NCI-H82 (cell line): ENCODE measurements around the gene TRMO.

Source experiments
- DNase-seq: peaks from one replicate; lab custom pipeline; 2025; lab: John Stamatoyannopoulos, UW

The TRMO gene

DNA sequence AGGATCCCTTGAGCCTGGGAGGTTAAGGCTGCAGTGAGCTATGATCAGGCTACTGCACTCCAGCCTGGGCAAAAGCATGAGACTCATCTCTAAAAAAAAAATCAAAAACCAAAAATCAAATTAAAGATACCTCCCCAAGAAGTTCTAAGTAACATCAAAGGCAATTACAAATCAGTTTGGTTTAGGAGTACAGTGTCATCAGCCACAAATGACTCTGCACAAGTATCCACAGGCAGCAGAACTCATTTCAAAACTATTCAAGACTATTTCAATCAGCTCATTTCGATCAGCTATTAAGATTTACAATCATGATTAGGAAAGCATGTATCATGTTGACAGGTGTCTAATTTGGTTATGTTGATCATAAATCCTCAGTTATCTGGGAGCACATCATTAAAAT is 19.1 kb downstream of the TRMO start:
- no peak for DNase-seq

- DNase-seq = peak; percentile 57
Measured at GRCh38 chr9:97900738-97901565, 21.3 kb downstream of the TRMO start.

- DNase-seq = no peak
Measured at GRCh38 chr9:97900103-97900737, 22.1 kb downstream of the TRMO start.

GRCh38 chr9:97895695-97896332 is 26.5 kb downstream of the TRMO start:
- DNase-seq = peak; percentile 28

DNA sequence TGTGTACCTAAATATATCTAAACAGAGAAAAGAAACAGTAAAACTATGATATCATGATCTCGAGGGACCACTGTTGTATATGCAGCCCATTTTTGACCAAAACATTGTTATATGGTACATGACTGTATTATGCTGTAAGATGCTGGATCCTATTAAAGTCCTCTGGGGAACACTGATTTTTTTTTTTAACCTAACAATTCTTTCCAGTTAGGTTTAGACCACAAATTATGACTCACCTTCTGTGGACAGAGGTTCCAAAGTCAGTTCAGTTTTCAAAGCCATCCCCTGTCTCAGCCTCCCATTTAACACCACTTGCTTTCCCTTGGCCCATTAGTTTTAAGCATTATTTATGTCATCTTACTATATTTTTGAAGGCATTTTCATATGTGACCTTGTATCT is 27.1 kb downstream of the TRMO start:
- no peak for DNase-seq

- no peak for DNase-seq
Measured at GRCh38 chr9:97892421-97892820, 29.9 kb downstream of the TRMO start.

DNA sequence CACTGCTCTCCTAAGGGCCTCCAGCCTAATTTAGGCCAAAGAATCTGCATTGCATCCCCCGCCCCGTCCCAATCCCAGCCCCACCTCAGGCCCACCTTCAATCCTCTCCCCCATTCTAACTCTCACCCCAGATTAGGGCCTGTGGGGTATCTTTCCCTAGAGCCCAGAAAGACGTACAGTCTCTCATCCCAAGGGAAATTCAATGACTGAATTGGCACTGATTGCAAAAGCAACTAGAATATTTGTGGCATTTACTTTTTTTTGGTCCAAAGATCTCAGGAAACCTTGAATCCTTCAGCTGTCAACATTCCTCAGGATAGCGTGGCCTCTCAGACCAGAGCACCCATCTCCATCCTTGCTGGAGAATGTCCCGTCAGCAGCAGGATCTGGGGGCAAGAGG is 30.6 kb downstream of the TRMO start:
- no peak for DNase-seq

- DNase-seq = peak; percentile 43
Measured at GRCh38 chr9:97889941-97890887, 32.1 kb downstream of the TRMO start.

GRCh38 chr9:97880336-97880735 is 42.0 kb downstream of the TRMO start:
- DNase-seq = no peak

GRCh38 chr9:97876061-97876460 is 46.2 kb downstream of the TRMO start:
- no peak for DNase-seq

DNA sequence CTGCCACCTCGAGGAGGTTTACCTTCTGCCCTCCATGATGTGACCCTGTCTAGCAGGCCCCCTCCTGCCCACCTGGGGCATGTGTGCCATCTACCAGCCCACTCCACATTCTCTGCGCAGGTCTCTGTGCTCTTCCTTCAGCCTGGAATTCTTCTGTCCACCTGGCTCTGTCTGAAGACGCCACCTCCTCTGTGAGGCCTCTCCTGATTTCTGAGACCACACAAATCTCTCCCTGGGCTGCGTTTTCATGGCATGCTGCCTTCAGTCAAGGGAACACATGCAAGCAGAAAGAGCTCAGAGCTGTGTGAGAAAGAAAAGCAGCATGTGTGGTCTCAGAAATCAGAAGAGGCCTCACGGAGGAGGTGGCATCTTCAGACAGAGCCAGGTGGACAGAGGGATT is 47.2 kb downstream of the TRMO start:
- DNase-seq = no peak

GRCh38 chr9:97874624-97875023 is 47.7 kb downstream of the TRMO start:
- peak; percentile 43 for DNase-seq

- peak; percentile 4 for DNase-seq
Measured at GRCh38 chr9:97873882-97874281, 48.4 kb downstream of the TRMO start.

- no peak for DNase-seq
Measured at GRCh38 chr9:97873425-97873824, 48.9 kb downstream of the TRMO start.

DNA sequence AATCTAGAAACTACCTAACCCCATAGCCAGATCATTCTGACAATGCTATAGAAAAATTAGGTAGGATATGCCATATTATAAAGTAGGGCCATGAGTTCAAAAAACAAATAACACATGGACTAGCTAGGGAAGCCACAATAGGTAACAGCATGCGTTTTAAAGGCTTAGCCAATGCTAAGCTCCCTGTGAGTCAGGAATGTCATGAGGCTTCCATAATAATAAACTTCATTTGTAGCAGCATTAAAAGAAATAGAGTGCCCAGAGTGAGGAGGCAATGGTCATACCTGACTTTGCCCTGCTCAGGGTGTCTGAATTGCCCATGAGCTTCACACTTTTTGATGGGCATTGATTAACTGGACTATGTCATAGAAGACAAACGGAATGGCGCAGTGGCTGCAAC is 53.4 kb downstream of the TRMO start:
- no peak for DNase-seq

DNA sequence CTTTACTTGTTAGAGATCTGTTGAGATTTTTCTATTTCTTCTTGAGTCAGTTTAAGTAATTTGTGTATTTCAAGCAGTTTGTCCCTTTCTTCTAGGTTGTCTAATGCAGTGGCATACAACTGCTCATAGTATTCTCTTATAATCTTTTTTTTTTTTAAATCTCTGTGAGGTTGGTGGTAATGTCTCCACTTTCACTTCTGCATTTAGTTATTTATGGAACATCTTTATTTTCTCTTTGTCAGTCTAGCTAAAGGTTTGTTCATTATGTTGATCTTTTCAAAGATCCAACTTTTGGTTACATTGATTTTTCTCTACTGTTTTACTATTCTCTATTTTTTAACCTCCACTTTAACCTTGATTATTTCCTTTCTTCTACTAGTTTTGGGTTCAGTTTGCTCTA is 55.5 kb downstream of the TRMO start:
- no peak for DNase-seq

- no peak for DNase-seq
Measured at GRCh38 chr9:97866300-97866699, 56.0 kb downstream of the TRMO start.

GRCh38 chr9:97864396-97864795 is 57.9 kb downstream of the TRMO start:
- no peak for DNase-seq

- DNase-seq = no peak
Measured at GRCh38 chr9:97863314-97863713, 59.0 kb downstream of the TRMO start.

DNA sequence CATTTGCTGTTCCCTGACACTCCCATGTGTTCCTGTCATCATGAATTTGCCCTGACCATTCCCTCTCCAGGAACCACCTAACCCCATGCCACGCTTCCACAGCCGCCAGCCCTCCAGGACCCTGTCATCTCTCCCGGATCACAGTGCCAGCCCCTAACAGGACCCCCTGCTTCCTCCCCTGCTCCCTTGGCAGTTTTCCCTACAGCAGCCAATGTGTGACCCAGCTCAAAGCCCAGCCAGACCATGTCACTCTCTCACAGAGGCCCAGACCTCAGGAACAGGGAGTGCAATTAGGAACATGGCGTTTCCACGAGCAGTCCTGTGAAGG is 61.2 kb downstream of the TRMO start:
- no peak for DNase-seq

DNA sequence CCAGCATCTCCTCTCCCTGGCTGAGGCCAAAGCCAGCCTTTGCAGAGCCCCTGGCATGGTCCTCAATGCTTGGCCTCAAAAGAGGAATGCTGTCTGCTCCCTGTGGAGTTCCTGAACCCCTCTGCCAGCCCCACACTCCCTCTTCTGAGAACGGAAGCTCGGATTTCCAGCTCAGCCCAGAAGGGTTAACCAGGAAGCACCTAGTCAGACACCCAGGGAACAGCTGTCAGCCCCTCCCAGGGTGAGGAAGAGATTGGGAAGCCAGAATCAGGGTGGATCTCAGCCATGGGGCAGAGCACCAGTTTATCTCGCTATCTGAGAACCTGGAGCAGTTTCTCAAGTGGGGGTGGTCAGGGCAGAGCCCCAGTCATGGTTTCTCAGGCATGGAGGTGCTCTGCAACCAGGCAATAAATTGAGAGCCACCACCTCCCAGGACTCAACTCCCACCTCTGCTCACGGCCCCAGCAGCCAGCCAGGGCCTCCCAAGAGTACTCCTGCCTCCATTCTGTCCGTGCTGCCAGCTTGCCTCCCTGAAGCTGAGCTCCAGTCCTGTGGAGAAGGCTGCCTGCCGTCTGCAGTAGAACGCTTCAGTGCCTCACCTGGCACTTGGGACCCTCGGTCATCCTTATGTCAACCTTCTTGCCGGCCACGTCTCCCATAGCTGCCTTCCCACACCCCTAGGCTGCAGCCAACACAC is 61.7 kb downstream of the TRMO start:
- DNase-seq = no peak

DNA sequence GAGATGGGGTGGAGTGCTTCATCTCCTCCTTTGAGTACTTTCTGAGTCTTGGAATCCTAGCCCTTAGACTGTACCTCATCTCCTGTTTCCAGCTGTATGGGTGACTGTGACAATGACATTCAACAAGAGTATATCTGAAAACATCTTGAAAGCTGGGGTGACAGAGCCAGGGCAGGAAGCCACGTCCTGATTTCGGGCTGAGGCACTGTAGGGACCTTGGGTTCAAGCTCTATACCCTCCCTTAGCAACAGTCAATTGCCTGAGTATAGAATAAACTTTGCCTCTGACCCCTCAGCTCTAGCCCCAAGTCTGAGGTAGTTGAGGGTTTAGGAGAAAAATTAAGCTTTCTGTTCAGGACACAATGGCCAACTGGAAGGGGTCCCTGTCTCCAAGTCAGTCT is 63.0 kb downstream of the TRMO start:
- no peak for DNase-seq
